ENCODE measurements around the gene OPHN1.
"Not testable (repeated sequence)": the region's sequence is repeated elsewhere in the genome, so short reads cannot be mapped to it uniquely, and the experiment has no call there.

Gene OPHN1

GRCh38 chrX:68421636-68422035 lies 11.7 kb downstream of the OPHN1 start:
- no peak for DNase-seq (ENCODE audit: low spot score)

DNA sequence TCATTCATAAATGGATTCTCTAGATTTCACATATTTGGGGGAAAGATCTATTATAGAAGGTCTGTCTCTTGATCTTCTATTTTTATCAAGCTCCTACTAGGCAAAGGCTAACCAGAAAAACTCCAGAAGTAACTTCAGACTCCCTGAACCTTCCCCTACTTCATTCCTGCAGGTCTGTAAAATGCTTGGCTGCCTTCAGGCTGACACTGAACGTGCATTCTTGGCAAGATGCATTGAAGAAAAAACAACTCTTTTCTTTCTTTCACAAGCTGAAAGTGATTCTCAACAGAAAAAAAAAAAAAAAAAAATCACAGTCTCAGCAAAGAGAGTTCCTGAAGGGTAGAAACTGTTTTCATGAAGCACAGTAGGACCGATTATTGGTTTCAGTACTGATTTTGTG lies 12.7 kb downstream of the OPHN1 start:
- no peak for DNase-seq (ENCODE audit: low spot score)

GRCh38 chrX:68419975-68420374 lies 13.3 kb downstream of the OPHN1 start:
- DNase-seq (ENCODE audit: low spot score) = no peak

- DNase-seq (ENCODE audit: low spot score) = no peak
Measured at GRCh38 chrX:68417651-68418050, 15.6 kb downstream of the OPHN1 start.

- DNase-seq (ENCODE audit: low spot score) = no peak
Measured at GRCh38 chrX:68416592-68416991, 16.7 kb downstream of the OPHN1 start.

GRCh38 chrX:68415316-68415715 lies 18.0 kb downstream of the OPHN1 start:
- DNase-seq (ENCODE audit: low spot score) = no peak

DNA sequence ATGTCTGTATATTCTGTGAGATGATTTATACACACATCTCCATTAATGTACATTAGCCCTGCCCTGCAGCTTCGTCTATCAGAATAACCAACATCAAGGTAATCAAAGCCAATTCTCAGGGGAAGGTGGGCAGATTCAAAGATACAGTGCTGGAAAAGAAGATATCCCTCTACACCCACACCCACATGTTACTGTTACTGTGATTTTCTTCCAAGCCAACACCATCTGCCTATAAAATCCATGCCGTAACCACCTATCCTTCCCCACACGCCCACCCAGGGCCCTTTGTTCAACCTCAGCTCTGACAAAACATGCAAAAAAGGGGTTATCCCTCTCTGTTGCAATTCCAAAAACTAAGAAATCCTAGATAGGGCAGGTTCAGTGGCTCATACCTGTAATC lies 20.0 kb downstream of the OPHN1 start:
- DNase-seq (ENCODE audit: low spot score) = no peak

- DNase-seq (ENCODE audit: low spot score) = no peak
Measured at GRCh38 chrX:68411729-68412128, 21.6 kb downstream of the OPHN1 start.

DNA sequence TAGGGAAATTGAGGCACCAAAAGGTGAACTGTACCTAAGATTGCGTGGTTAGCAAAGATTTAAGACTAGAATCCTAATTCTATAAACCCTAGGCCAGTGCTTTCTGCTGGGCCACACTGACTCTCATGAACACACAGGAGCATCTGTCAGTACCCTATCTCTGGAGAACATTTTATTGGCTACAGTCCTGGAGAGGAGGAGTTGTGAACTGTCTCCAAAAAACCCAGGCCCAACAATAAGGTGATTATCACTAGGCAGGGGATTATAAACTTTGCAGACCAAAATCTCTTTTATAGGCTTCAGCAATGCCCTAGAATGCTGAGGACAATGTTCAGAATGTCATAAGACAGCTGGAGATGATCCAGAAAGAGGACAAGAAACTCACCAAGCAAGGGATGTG lies 24.1 kb downstream of the OPHN1 start:
- no peak for DNase-seq (ENCODE audit: low spot score)

DNA sequence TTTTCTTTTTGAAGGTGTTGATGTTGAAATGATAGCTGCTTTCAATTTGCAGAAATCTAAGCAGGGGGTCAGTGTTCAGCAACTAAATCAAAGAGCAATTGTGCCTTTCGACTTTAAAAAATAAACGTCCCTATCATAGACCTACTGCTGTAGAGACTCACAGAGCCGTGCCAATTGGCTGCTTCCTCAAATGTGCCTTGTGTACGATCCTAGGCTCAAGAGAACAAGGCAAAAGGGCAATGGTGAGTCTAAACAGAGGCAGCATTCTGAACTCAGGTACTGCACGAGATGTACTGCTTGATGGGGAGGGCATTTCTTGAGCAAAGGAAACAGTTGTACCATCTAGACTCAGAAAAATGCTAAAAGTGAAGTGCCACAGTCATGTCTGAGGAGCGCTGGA lies 29.8 kb downstream of the OPHN1 start:
- DNase-seq (ENCODE audit: low spot score) = no peak

GRCh38 chrX:68403038-68403437 lies 30.3 kb downstream of the OPHN1 start:
- no peak for DNase-seq (ENCODE audit: low spot score)

GRCh38 chrX:68402094-68402493 lies 31.2 kb downstream of the OPHN1 start:
- no peak for DNase-seq (ENCODE audit: low spot score)

DNA sequence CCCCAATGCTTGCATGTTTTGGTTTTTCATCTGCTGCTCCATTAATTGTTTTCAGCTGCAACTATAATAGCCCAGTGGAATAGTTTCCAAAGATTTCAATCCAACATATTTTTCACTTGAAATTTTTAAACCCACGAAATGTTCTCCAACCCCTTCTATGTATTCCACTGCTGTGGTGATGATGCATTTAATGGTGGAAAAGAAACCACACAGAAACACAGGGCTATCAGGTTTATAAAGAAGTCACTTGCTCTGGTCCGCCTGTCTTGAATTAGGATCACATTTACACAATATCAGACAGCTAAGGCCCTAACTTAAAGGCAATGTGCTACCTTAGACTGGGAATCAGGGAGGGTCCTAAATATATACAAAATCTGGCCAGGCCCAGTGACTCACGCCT lies 35.0 kb downstream of the OPHN1 start:
- DNase-seq (ENCODE audit: low spot score) = no peak

DNA sequence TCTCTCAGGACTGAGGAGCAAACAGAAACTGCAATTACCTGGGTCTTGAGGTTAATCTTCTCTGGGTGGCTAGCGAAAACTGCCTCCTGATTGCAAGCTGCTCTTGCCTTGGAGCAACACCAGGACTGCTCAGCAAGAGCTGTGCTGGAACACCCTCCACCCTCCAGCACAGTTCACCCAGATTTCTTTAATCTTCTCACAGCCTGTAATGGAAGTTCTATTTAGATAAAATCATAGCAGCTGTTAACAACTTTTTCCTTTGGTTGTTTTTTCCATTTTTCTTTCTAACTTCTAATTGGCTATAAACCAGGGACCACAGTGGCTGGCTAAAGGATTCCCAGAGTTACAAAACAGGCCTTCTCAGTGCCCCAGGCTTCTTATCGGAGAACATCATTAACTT lies 36.3 kb downstream of the OPHN1 start:
- no peak for DNase-seq (ENCODE audit: low spot score)

GRCh38 chrX:68389419-68389960 lies 43.8 kb downstream of the OPHN1 start:
- not testable (repeated sequence) for DNase-seq (ENCODE audit: low spot score)

DNA sequence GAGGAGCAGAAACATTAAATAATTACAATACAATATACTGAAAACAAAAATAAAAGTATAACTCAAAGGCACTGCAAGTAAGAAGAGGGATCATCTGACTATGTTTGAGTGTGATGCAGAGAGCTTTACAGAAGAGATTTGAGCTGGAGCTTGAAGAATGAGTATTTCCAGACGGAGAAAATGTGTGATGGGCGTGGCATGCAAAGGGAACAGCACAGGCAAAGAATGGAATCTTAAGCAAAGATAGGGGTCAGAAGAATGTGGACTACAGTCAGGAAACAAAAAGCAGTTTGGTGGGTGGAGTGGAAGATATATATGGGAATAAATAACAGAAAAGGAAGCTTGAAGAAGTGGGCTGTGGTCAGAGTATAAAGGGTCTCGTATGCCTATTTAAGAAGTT lies 45.5 kb downstream of the OPHN1 start:
- no peak for DNase-seq (ENCODE audit: low spot score)

DNA sequence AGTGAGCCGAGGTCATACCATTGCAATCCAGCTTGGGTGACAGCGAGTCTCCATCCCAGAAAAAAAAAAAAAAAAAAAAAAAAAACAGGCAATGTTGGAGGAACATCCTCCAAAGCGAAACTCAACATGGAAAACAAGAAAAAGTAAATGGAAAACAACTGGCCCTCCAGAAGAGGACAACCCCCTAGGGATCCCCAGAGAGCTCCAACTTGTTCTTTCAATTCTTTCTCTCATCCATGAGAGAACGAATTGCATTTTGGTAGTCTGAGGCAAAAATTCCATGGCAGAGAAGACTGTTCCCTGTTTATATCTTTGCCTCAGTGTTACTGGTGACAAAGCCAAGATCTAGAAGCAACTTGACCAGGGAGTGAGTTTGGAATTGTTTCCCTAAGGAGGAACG lies 49.8 kb downstream of the OPHN1 start:
- DNase-seq (ENCODE audit: low spot score) = no peak

GRCh38 chrX:68377579-68377978 lies 55.7 kb downstream of the OPHN1 start:
- DNase-seq (ENCODE audit: low spot score) = not testable (repeated sequence)

DNA sequence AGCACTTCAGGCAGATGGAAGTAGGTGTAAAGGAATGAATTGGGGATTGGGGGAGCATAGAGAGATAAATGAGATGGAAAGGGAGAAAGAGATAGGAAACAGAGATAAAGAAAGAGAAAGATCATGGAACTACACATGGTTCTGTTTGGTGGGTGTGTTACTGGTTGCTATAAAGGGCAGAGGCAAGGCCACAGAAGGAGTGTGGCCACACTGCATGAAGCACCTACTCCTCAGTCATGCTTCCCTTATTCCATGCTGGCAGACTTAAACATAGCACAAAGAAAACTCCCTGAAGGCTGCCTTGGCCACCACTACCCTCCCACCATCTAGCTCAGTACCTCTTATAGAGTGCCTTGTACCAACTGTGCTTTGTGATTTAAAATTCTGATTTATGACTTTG lies 56.9 kb downstream of the OPHN1 start:
- no peak for DNase-seq (ENCODE audit: low spot score)

GRCh38 chrX:68375803-68376202 lies 57.5 kb downstream of the OPHN1 start:
- DNase-seq (ENCODE audit: low spot score) = no peak

DNA sequence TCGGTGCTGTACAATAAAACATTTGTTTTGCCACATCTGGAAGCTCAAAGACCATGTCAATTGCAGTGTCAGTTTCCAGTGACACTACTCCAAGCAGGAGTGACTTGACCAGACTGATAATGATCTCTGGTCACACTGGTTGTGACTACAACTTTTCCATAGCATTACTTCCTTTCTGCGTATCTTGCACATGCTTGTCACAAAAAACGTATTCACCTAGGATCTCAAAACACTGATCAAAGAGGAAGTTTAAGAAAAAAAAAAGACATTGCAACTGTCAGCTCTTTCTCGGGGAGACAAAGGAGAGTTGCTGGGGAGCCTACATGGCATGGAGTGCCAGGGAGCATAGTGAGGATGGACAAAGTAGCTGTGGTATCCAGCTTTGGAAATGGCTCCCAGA lies 60.6 kb downstream of the OPHN1 start:
- DNase-seq (ENCODE audit: low spot score) = no peak

- no peak for DNase-seq (ENCODE audit: low spot score)
Measured at GRCh38 chrX:68369559-68369958, 63.7 kb downstream of the OPHN1 start.

- DNase-seq (ENCODE audit: low spot score) = no peak
Measured at GRCh38 chrX:68365341-68365740, 68.0 kb downstream of the OPHN1 start.

GRCh38 chrX:68363984-68364383 lies 69.3 kb downstream of the OPHN1 start:
- DNase-seq (ENCODE audit: low spot score) = no peak

DNA sequence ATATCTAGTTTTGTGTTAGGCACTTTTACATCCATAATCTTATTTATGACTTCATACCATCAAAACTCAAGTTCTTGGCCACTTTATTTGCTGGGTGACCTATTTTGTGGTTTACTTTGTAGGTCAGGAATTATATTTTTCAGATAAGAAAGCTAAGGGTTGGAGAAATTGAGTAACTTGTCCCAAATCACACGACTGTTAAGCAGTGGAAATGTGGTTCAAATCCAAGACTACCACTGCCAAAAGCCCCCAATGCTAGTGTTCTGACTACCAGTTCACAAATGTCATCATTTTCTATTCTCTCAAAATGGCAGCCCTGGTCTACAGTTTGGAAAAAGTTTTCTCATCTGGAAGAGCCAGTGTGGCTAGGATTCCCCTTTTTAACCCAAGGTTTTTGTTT lies 74.6 kb downstream of the OPHN1 start:
- DNase-seq (ENCODE audit: low spot score) = no peak

Data from activated CD4-positive, alpha-beta T cell treated with anti-CD3 and anti-CD28 coated beads, Interleukin-2, Interleukin-4, amounts not matched to agents 100 ng/mL and 50 ng/mL, durations not matched to agents 16 hours and 8 hours (primary cell).